Jurkat, Clone E6-1 (cell line): ENCODE results near the gene SMURF1. TPM values are rescaled to one million over a fixed set of nuclear protein-coding genes. Genes with fewer than 3 reads are reported as not detected.
A peak's percentile ranks its signal among the peaks of the same experiment; 100 is the strongest.
"Not testable (repeated sequence)": the region's sequence is repeated elsewhere in the genome, so short reads cannot be mapped to it uniquely, and the experiment has no call there.

ENCODE experiments used
- DNase-seq: peaks from one replicate; pipeline ENCODE4 v3.0.0-alpha.2; 2011; ENCODE audit warnings: low read depth, low spot score
- H3K4me3 ChIP-seq: 2 replicates; pipeline ENCODE4 v1.5.1; 2011; ENCODE audit warnings: mild to moderate bottlenecking, low read length, control low read depth, moderate library complexity
- polyA plus RNA-seq: library from polyadenylated mRNA; unstranded; fragments of >200 nt; gene quantifications from one replicate; pipeline ENCODE4 v1.2.1, GENCODE V29; 2012; ENCODE audit warnings: missing spikeins; ENCODE audit not compliant: insufficient read length, insufficient read depth

The SMURF1 gene
- 10.8 TPM for polyA plus RNA-seq

GRCh38 chr7:99143853-99144672 lies at the start of gene SMURF1:
Gene SMURF1, minus strand, starts transcription at chr7:99144108. Its CDS starts 328 bp downstream, at chr7:99143780.
- peak within 1 kb of the TSS; percentile 80 for H3K4me3 ChIP-seq
- DNase-seq, result peak; percentile 36

- H3K4me3 ChIP-seq, result no peak overlapping the region
- DNase-seq, result no peak
These were observed 48.1 kb upstream of the SMURF1 start for GRCh38 chr7:99191869-99192596.

GRCh38 chr7:99190359-99191009 lies 46.6 kb upstream of the SMURF1 start:
- no peak for DNase-seq

GRCh38 chr7:99189222-99189621 lies 45.3 kb upstream of the SMURF1 start:
- no peak for DNase-seq

More at GRCh38 chr7:99190359-99191009, 46.6 kb upstream of the SMURF1 start:
- H3K4me3 ChIP-seq, result no peak overlapping the region

GRCh38 chr7:99188221-99188620 lies 44.3 kb upstream of the SMURF1 start:
- no peak for DNase-seq
- no peak overlapping the region for H3K4me3 ChIP-seq

More at GRCh38 chr7:99189222-99189621, 45.3 kb upstream of the SMURF1 start:
- H3K4me3 ChIP-seq, result no peak overlapping the region

GRCh38 chr7:99184532-99185218 lies 40.8 kb upstream of the SMURF1 start:
- no peak for DNase-seq
- no peak overlapping the region for H3K4me3 ChIP-seq

- no peak overlapping the region for H3K4me3 ChIP-seq
- no peak for DNase-seq
These were observed 36.3 kb upstream of the SMURF1 start for GRCh38 chr7:99180067-99180650.

GRCh38 chr7:99177165-99177564 lies 33.3 kb upstream of the SMURF1 start:
- H3K4me3 ChIP-seq, result no peak overlapping the region
- no peak for DNase-seq

- DNase-seq, result no peak
- H3K4me3 ChIP-seq, result no peak overlapping the region
These were observed 29.9 kb upstream of the SMURF1 start for GRCh38 chr7:99173787-99174186.

- H3K4me3 ChIP-seq, result no peak overlapping the region
- no peak for DNase-seq
These were observed 27.8 kb upstream of the SMURF1 start for GRCh38 chr7:99171731-99172130.

- DNase-seq, result no peak
These were observed 26.8 kb upstream of the SMURF1 start for GRCh38 chr7:99170730-99171074.

GRCh38 chr7:99170065-99170729 lies 26.3 kb upstream of the SMURF1 start:
- no peak overlapping the region for H3K4me3 ChIP-seq
- no peak for DNase-seq

More at GRCh38 chr7:99170730-99171074, 26.8 kb upstream of the SMURF1 start:
- H3K4me3 ChIP-seq, result no peak overlapping the region

GRCh38 chr7:99167072-99167471 lies 23.2 kb upstream of the SMURF1 start:
- no peak overlapping the region for H3K4me3 ChIP-seq
- no peak for DNase-seq

GRCh38 chr7:99165816-99166215 lies 21.9 kb upstream of the SMURF1 start:
- no peak for DNase-seq
- no peak overlapping the region for H3K4me3 ChIP-seq

- DNase-seq, result not testable (repeated sequence)
These were observed 19.8 kb upstream of the SMURF1 start for GRCh38 chr7:99163669-99164068.

GRCh38 chr7:99156649-99157048 lies 12.7 kb upstream of the SMURF1 start:
- H3K4me3 ChIP-seq, result no peak overlapping the region
- DNase-seq, result no peak

More at GRCh38 chr7:99163669-99164068, 19.8 kb upstream of the SMURF1 start:
- H3K4me3 ChIP-seq, result not testable (repeated sequence)

GRCh38 chr7:99155211-99155610 lies 11.3 kb upstream of the SMURF1 start:
- H3K4me3 ChIP-seq, result no peak overlapping the region
- DNase-seq, result no peak

GRCh38 chr7:99146979-99147378 lies 3.1 kb upstream of the SMURF1 start:
- no peak overlapping the region for H3K4me3 ChIP-seq
- no peak for DNase-seq
